NCI-H1417 treated with DMSO at 0.1 percent for 48 hours (cell line): ENCODE results near the gene SRRM3.
A peak's percentile ranks its signal among the peaks of the same experiment; 100 is the strongest.
"Not testable (repeated sequence)": the region's sequence is repeated elsewhere in the genome, so short reads cannot be mapped to it uniquely, and the experiment has no call there.

Experiments
- DNase-seq: peaks from one replicate; lab custom pipeline; 2025; lab: John Stamatoyannopoulos, UW

SRRM3 gene

GRCh38 chr7:76201732-76202665 lies at the start of gene SRRM3:
Gene SRRM3 (plus strand): TSS chr7:76201896. CDS start chr7:76235067, 33,171 bp downstream.
- peak; percentile 49 for DNase-seq

- DNase-seq, result no peak
Observed at GRCh38 chr7:76151932-76152331, 49.8 kb upstream of the SRRM3 start.

GRCh38 chr7:76153571-76154230 lies 48.0 kb upstream of the SRRM3 start:
- not testable (repeated sequence) for DNase-seq

- DNase-seq, result no peak
Observed at GRCh38 chr7:76155938-76156337, 45.8 kb upstream of the SRRM3 start.

GRCh38 chr7:76156992-76157685 lies 44.6 kb upstream of the SRRM3 start:
- not testable (repeated sequence) for DNase-seq

- DNase-seq, result not testable (repeated sequence)
Observed at GRCh38 chr7:76158416-76158815, 43.3 kb upstream of the SRRM3 start.

GRCh38 chr7:76162416-76163170 lies 39.1 kb upstream of the SRRM3 start:
- DNase-seq, result not testable (repeated sequence)

GRCh38 chr7:76163812-76164211 lies 37.9 kb upstream of the SRRM3 start:
- peak; percentile 66 for DNase-seq

- DNase-seq, result no peak
Observed at GRCh38 chr7:76165106-76165972, 36.4 kb upstream of the SRRM3 start.

GRCh38 chr7:76165973-76166403 lies 35.7 kb upstream of the SRRM3 start:
- no peak for DNase-seq

- DNase-seq, result peak; percentile 87
Observed at GRCh38 chr7:76166404-76167255, 35.1 kb upstream of the SRRM3 start.

- no peak for DNase-seq
Observed at GRCh38 chr7:76173566-76174205, 28.0 kb upstream of the SRRM3 start.

- not testable (repeated sequence) for DNase-seq
Observed at GRCh38 chr7:76176951-76177350, 24.7 kb upstream of the SRRM3 start.

GRCh38 chr7:76179686-76180085 lies 22.0 kb upstream of the SRRM3 start:
- no peak for DNase-seq

- no peak for DNase-seq
Observed at GRCh38 chr7:76182225-76182960, 19.3 kb upstream of the SRRM3 start.

- DNase-seq, result no peak
Observed at GRCh38 chr7:76185187-76185896, 16.4 kb upstream of the SRRM3 start.

- DNase-seq, result no peak
Observed at GRCh38 chr7:76187272-76187671, 14.4 kb upstream of the SRRM3 start.

GRCh38 chr7:76189276-76189675 lies 12.4 kb upstream of the SRRM3 start:
- no peak for DNase-seq
